Right lobe of liver (tissue), 4 donors: Measurements from ENCODE around the gene TMEM266.

Source experiments
- POLR2A ChIP-seq: fragments of 450-650 bp; IDR thresholded peaks from one replicate; pipeline ENCODE4 v1.6.1; 2017; ENCODE audit warnings: antibody characterized with exemption, mild to moderate bottlenecking
- TF ChIP-seq, protein P1 (sequence below), 4 donors: fragments of 200-600 bp in 3 of 4; fragments of 450-650 bp in 1 of 4; IDR thresholded peaks; one replicate each; pipeline versions ENCODE4 v1.5.1 to v1.8.0; 2016 to 2022; ENCODE audit warnings: antibody characterized with exemption in 4 of 4, mild to moderate bottlenecking in 2 of 4
- donor health status: DM: no; HTN: no; CAD: no.
- donor health status: DM: no; HTN: no; CAD: no.
- donor health status: DM: no; HTN: yes; CAD: no.

DNA sequence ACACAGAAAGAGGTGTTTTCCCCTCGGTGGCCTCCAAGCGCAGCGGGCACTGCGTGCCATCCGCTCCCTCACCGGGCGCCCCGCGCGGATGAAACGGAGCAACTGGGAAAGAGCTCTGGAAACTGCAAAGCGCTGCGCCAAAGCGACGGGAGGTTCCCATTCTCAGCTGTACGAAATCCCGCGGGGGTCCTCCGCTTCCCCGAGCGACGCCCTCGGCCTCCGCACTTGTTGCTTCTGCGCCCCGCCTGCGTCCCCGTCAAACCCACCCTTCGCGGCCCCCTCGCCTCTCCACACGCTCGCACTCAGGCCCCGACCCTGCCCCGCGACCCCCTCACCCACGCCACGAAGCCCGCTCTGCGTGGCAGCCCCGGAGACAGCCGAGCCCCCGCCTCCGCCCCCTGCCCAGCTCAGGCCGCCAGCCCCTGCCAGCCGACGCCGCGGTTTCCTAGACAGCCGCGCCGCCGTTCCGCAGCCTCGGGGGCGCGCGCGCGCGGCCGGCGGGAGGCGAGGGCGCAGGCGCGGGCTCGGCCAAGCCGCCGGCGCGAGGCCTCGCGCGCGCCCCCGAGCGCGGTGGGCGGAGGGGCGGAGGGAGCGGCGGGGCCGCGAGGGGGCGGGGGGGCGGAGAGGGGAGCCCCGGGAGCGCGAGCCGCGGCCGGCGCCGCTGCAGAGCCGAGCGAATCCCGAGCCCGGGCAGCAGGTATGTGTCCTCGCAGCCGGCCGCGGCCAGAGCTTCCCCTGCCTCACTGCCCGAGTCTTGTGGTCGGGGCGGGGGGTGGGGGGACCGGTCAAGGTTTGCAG is at the start of gene TMEM266:
- TF ChIP-seq, protein P1, sequence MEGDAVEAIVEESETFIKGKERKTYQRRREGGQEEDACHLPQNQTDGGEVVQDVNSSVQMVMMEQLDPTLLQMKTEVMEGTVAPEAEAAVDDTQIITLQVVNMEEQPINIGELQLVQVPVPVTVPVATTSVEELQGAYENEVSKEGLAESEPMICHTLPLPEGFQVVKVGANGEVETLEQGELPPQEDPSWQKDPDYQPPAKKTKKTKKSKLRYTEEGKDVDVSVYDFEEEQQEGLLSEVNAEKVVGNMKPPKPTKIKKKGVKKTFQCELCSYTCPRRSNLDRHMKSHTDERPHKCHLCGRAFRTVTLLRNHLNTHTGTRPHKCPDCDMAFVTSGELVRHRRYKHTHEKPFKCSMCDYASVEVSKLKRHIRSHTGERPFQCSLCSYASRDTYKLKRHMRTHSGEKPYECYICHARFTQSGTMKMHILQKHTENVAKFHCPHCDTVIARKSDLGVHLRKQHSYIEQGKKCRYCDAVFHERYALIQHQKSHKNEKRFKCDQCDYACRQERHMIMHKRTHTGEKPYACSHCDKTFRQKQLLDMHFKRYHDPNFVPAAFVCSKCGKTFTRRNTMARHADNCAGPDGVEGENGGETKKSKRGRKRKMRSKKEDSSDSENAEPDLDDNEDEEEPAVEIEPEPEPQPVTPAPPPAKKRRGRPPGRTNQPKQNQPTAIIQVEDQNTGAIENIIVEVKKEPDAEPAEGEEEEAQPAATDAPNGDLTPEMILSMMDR (IDR thresholded peaks at IDR 0.05): no peak
- no peak for TF ChIP-seq POLR2A
